ENCODE results near the gene MIDN. TPM values are rescaled to one million over a fixed set of nuclear protein-coding genes. Genes with fewer than 3 reads are reported as not detected.

MIDN gene
- total and polyA plus RNA-seq, 2 donors (not counting 3 experiments of a cell fraction or from before 2014, with no cell fraction given): 20.0 to 85.9 TPM

DNA sequence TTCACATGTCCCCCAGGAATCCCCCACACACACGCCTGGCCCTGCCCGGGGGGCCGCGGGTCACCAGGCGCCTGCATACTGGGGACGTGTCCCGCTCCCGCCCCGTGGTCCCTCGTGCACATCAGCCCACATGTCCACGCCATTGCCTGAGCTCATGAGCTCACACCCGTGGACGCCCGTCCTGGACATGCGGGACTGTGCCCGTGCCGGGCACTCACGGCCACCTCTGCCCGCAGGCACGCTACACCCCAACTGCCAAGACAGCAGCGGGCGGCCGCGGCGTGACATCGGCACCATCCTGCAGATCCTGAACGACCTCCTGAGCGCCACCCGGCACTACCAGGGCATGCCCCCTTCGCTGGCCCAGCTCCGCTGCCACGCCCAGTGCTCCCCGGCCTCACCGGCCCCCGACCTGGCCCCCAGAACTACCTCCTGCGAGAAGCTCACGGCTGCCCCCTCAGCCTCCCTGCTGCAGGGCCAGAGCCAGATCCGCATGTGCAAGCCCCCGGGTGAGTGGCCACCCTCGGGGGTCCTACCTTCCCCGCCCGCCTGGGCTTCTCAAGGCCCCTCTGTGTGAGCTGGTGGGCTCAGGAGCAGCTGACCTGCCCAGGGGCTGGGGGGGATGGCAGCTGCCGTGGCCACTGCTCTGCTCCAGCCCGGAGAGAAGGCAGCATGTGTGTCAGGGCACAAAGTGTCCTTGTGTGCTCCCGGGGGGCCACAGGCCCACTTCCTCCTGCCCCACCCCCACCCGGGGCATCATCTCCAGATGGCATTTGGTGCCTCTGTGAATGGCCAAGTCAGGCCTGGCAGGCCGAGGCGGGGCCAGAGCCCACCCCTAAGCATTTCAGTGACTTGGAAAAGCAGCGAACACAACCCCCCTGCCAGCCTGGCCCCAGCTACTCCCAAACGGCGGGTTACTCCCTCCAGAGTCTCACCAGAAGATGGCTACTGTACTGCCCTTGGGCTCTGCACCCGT lies 7.1 kb downstream of the MIDN start:
- Histone ChIP-seq H3K4me2 (ENCODE audit: insufficient read depth, low read length) (no peak overlapping the region), H3K27ac (ENCODE audit: insufficient read depth, low read depth, low read length) (no peak overlapping the region)

More for the DNA sequence above, 7.1 kb downstream of the MIDN start:
- POLR2A ChIA-PET: interaction anchor here (0.8 to 1.2 kb wide), 3 partner anchors 11 to 13 kb away, joined by 3 to 5 read pairs (median 4); partner anchors contain the start of gene CIRBP
- no TSS peak for BruUV-seq (replicated peaks)
- no peak for TF ChIP-seq POLR2A (IDR thresholded peaks at IDR 0.05; ENCODE audit: low read depth, low read length)
- no peak for TF ChIP-seq JUN (IDR thresholded peaks at IDR 0.05; ENCODE audit: borderline replicate concordance, insufficient read depth, insufficient read length, low read depth)
- no peak for TF ChIP-seq FOS (IDR thresholded peaks at IDR 0.05; ENCODE audit: borderline replicate concordance, insufficient read depth, low read length)
- TF ChIP-seq GATA2 (IDR thresholded peaks at IDR 0.05; ENCODE audit: insufficient read depth, insufficient read length, low read depth, low read length): no peak
- TF ChIP-seq, protein P1, sequence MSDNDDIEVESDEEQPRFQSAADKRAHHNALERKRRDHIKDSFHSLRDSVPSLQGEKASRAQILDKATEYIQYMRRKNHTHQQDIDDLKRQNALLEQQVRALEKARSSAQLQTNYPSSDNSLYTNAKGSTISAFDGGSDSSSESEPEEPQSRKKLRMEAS (IDR thresholded peaks at IDR 0.05; ENCODE audit: insufficient read depth, insufficient read length): no peak
- no peak for TF ChIP-seq EZH2 (IDR thresholded peaks at IDR 0.05; ENCODE audit: borderline replicate concordance, low read depth, low read length, severe bottlenecking)
- no peak for TF ChIP-seq CTCF (IDR thresholded peaks at IDR 0.05; ENCODE audit: extremely low read depth in 1 of 2, insufficient read depth in 1 of 2, low read depth in 1 of 2, low read length in 2 of 2)
- no peak for TF ChIP-seq POLR2AphosphoS5 (IDR thresholded peaks at IDR 0.05; ENCODE audit: insufficient read depth, low read depth, low read length)
- no peak for TF ChIP-seq MYC (IDR thresholded peaks at IDR 0.05; ENCODE audit: low read depth, low read length)
- Histone ChIP-seq H3K36me3 (ENCODE audit: control insufficient read depth in 2 of 2, extremely low read depth in 1 of 2, insufficient read depth in 2 of 2, low read length in 2 of 2) (peaks cover 29 to 34% of the 10 kb centered on the region in 2 experiments), H4K20me1 (replicated peaks; ENCODE audit: control insufficient read depth, extremely low read depth, insufficient read depth, low read length) (no peaks in the 10 kb centered on the region), H3K79me2 (ENCODE audit: control insufficient read depth, insufficient read depth, low read length) (peaks cover 54% of the 10 kb centered on the region), H3K9me1 (replicated peaks; ENCODE audit: control insufficient read depth, extremely low read depth, insufficient read depth, low read length) (no peaks in the 10 kb centered on the region), H3K27me3 (ENCODE audit: control insufficient read depth in 2 of 2, insufficient read depth in 2 of 2, low read length in 2 of 2) (no peaks in the 10 kb centered on the region), H3K9me3 (replicated peaks; ENCODE audit: control insufficient read depth, insufficient read depth, low read length) (no peaks in the 10 kb centered on the region), H2AFZ (ENCODE audit: low read depth, low read length) (no peak overlapping the region), H3K4me3 (replicated peaks in 1 of 3; ENCODE audit: insufficient read depth in 1 of 3, low read depth in 1 of 3, low read length in 3 of 3) (no peak overlapping the region), H3K4me1 (ENCODE audit: control insufficient read depth, extremely low read depth, insufficient read depth, low read length) (peaks cover 48% of the 10 kb centered on the region), H3K9ac (replicated peaks; ENCODE audit: extremely low read depth, insufficient read depth, low read length) (no peak overlapping the region)
- CTCF ChIA-PET: interaction anchor here (0.7 to 7.8 kb wide), 3 partner anchors 11 kb away, joined by 6 to 63 read pairs (median 10); no protein-coding TSS in a partner anchor
- no peak for FAIRE-seq
- dilution Hi-C loops (cut with MboI; ENCODE audit: extremely low pct_ligation_motif_present, low sequenced_read_pairs) (no loop called here), intact Hi-C loops (cut with micrococcal nuclease) (no loop called here)
- DNase-seq (ENCODE audit: low read depth, low spot score): no peak

All from endothelial cell of umbilical vein (primary cell).